Renal pelvis (tissue), 4 donors: Measurements from ENCODE around the gene TRPM3. TPM values are rescaled to one million over a fixed set of nuclear protein-coding genes. Genes with fewer than 3 reads are reported as not detected.
A peak's percentile ranks its signal among the peaks of the same experiment; 100 is the strongest.

ENCODE experiments used
- DNase-seq: peaks from one replicate; pipeline ENCODE4 v3.0.0-alpha.2; 2013
- polyA plus RNA-seq, 3 donors: library from polyadenylated mRNA; unstranded; fragments of 120-200 nt; gene quantifications; one replicate each; pipeline ENCODE4 v1.2.1, GENCODE V29; 2013; ENCODE audit not compliant: insufficient read length in 3 of 3

TRPM3 gene
- polyA plus RNA-seq, 3 donors, result 11.2 to 17.9 (median 16.3) TPM

- DNase-seq, result no peak
Observed at GRCh38 chr9:71105192-71105591, 16.2 kb downstream of the TRPM3 start.

- DNase-seq, result no peak
Observed at GRCh38 chr9:71098801-71099200, 22.6 kb downstream of the TRPM3 start.

GRCh38 chr9:71097671-71098070 lies 23.8 kb downstream of the TRPM3 start:
- no peak for DNase-seq

GRCh38 chr9:71096421-71097108 lies 24.9 kb downstream of the TRPM3 start:
- DNase-seq, result no peak

- DNase-seq, result no peak
Observed at GRCh38 chr9:71094708-71095251, 26.6 kb downstream of the TRPM3 start.

- no peak for DNase-seq
Observed at GRCh38 chr9:71090896-71091295, 30.5 kb downstream of the TRPM3 start.

GRCh38 chr9:71079451-71079850 lies 42.0 kb downstream of the TRPM3 start:
- no peak for DNase-seq

- DNase-seq, result no peak
Observed at GRCh38 chr9:71076096-71076495, 45.3 kb downstream of the TRPM3 start.

- no peak for DNase-seq
Observed at GRCh38 chr9:71073494-71073893, 47.9 kb downstream of the TRPM3 start.

- DNase-seq, result no peak
Observed at GRCh38 chr9:71072587-71072986, 48.8 kb downstream of the TRPM3 start.

- no peak for DNase-seq
Observed at GRCh38 chr9:71071633-71072032, 49.8 kb downstream of the TRPM3 start.

- DNase-seq, result no peak
Observed at GRCh38 chr9:71058660-71059059, 62.8 kb downstream of the TRPM3 start.

- no peak for DNase-seq
Observed at GRCh38 chr9:71052287-71052686, 69.1 kb downstream of the TRPM3 start.

GRCh38 chr9:71048280-71048679 lies 73.1 kb downstream of the TRPM3 start:
- DNase-seq, result peak; percentile 22

- no peak for DNase-seq
Observed at GRCh38 chr9:71042448-71042990, 78.9 kb downstream of the TRPM3 start.

GRCh38 chr9:71037521-71037920 lies 83.9 kb downstream of the TRPM3 start:
- DNase-seq, result no peak

GRCh38 chr9:71036501-71036900 lies 84.9 kb downstream of the TRPM3 start:
- peak; percentile 24 for DNase-seq

- no peak for DNase-seq
Observed at GRCh38 chr9:71032779-71033178, 88.6 kb downstream of the TRPM3 start.

GRCh38 chr9:71025728-71026127 lies 95.7 kb downstream of the TRPM3 start:
- DNase-seq, result no peak

GRCh38 chr9:71025201-71025600 lies 96.2 kb downstream of the TRPM3 start:
- no peak for DNase-seq

- DNase-seq, result no peak
Observed at GRCh38 chr9:71010258-71010657, 111.2 kb downstream of the TRPM3 start.

GRCh38 chr9:71005456-71005855 lies 116.0 kb downstream of the TRPM3 start:
- no peak for DNase-seq

- DNase-seq, result no peak
Observed at GRCh38 chr9:71004196-71004595, 117.2 kb downstream of the TRPM3 start.

- DNase-seq, result no peak
Observed at GRCh38 chr9:71003346-71003745, 118.1 kb downstream of the TRPM3 start.
